ENCODE results near the gene DPYSL4.

Gene DPYSL4

GRCh38 chr10:132252412-132252811, 65.7 kb downstream of the DPYSL4 start:
- no peak for TF ChIP-seq CTCF (IDR thresholded peaks at IDR 0.05; ENCODE audit: low read depth, low read length)
- H3K4me3 ChIP-seq (ENCODE audit: low read depth, low read length), result no peak overlapping the region

- H3K4me3 ChIP-seq (ENCODE audit: low read depth, low read length), result no peak overlapping the region
- no peak for TF ChIP-seq CTCF (IDR thresholded peaks at IDR 0.05; ENCODE audit: low read depth, low read length)
Measured at GRCh38 chr10:132253092-132253687, 66.4 kb downstream of the DPYSL4 start.

GRCh38 chr10:132254841-132255240, 68.1 kb downstream of the DPYSL4 start:
- H3K4me3 ChIP-seq (ENCODE audit: low read depth, low read length), result no peak overlapping the region
- no peak for TF ChIP-seq CTCF (IDR thresholded peaks at IDR 0.05; ENCODE audit: low read depth, low read length)

Data from WI38 (cell line).